GM19397 (cell line): ENCODE measurements around the gene AK3.

Experiments
- ATAC-seq: cut with Tn5 transposase; IDR thresholded peaks from one replicate; pipeline ENCODE4 v1.9.1; 2021; ENCODE audit warnings: mild to moderate bottlenecking, moderate library complexity; ENCODE audit not compliant: unreplicated experiment

AK3 gene

DNA sequence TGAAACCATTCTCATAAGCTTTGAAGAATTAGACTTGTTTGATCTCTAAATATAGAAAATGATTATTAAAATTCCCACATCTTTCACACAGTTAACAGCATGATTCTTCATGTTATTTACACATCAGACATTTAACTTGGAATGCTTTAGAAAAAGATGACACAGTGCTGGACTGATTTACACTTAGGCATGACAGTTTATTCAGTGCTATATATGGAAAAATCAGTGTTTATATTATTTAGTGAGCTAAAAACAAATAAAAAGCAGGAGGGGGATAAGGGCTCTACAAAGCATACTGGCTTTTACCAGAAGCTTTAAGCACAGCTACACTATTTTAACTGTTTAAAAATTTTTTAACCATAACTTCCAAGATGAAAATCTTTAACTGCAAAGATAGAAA, 31.6 kb downstream of the AK3 start:
- no peak for ATAC-seq

- no peak for ATAC-seq
Observed at GRCh38 chr9:4706971-4707622, 33.9 kb downstream of the AK3 start.

DNA sequence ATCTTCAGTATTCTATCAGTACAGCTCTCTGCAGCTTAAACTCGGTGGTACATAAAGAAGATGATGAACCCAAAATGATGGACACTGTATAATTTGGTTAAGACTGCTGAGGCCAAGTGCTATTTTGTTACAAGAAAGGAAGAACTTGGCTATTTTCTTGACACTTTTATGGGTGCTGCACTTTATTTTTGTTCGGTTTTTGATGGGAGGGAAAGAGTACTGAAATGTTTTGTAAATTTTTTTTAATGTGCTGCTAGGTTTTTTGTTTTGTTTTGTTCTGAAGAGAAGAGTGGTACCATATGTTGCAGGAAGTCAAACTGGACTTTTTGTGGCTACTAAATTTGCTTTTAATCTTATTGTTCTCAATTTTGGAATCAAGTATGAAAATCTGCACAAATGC, 35.0 kb downstream of the AK3 start:
- ATAC-seq: no peak

DNA sequence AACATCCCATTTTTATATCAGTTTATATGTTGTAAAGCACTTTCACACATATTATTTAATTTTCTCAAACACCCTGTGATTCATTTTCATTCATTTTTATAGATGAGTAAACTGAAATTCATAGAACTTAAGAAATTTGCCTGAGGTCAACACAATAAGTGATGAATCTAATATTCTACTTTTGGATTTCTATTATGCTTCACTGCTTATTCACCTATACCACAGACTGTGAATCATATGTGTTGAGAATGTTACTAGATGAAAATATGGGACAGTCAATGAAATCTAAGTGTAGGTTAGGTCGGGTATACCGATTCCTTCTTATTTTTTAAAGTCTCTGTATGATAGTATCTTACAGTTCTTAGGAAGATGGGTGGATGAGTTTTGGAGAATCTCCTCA, 36.9 kb downstream of the AK3 start:
- ATAC-seq: no peak

GRCh38 chr9:4701526-4701925, 39.5 kb downstream of the AK3 start:
- ATAC-seq: no peak

GRCh38 chr9:4700932-4701331, 40.1 kb downstream of the AK3 start:
- no peak for ATAC-seq

GRCh38 chr9:4700091-4700490, 40.9 kb downstream of the AK3 start:
- ATAC-seq: no peak

- no peak for ATAC-seq
Observed at GRCh38 chr9:4691795-4692194, 49.2 kb downstream of the AK3 start.

- peak; percentile 69 for ATAC-seq
Observed at GRCh38 chr9:4690144-4690543, 50.9 kb downstream of the AK3 start.

GRCh38 chr9:4689687-4690104, 51.3 kb downstream of the AK3 start:
- ATAC-seq: peak; percentile 57

- ATAC-seq: no peak
Observed at GRCh38 chr9:4689021-4689420, 52.0 kb downstream of the AK3 start.

DNA sequence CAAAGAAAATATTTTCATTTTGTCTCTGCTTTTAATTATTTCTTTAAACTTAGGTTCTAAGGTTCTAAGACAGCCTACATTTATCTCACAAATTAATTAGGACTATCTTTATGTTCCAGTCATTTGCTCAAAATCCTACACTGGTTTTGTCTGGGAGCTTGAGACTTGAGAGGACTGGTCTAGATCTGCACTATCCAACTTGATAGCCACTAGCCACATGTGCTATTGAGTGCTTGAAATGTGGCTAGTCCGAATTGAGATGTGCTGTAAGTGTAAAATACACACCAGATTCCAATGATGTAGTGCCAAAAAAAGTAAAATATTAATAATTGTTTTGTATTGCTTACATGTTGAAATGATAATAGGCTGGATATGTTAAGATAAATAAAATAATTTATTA, 54.4 kb downstream of the AK3 start:
- no peak for ATAC-seq

- ATAC-seq: no peak
Observed at GRCh38 chr9:4686112-4686511, 54.9 kb downstream of the AK3 start.

GRCh38 chr9:4684820-4685219, 56.2 kb downstream of the AK3 start:
- no peak for ATAC-seq

DNA sequence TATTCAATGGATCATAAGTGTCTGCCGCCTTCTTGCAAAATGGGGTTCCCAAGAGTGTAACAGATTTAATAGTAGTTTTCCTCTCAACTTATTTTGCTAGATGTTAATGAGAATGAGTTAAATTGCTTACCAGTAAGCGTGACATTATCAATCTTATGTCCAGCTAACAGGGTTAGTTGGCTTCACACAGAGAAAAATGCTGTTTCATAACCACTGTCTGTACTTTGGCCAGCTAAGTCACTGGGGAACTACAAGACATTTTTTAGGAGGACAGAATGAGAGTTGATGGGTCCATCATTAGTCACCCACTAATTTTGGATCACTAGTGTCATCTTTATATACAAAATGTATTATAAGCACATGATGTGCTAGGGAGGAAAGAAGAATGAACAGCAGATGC, 60.3 kb downstream of the AK3 start:
- no peak for ATAC-seq

GRCh38 chr9:4680173-4680525, 60.9 kb downstream of the AK3 start:
- ATAC-seq: no peak

- ATAC-seq: peak; percentile 97
Observed at GRCh38 chr9:4679268-4680172, 61.5 kb downstream of the AK3 start, which contains the start of gene CDC37L1. Gene CDC37L1, plus strand, starts transcription at chr9:4679569. Its CDS starts 199 bp downstream, at chr9:4679768.

- peak; percentile 5 for ATAC-seq
Observed at GRCh38 chr9:4678679-4679267, 62.2 kb downstream of the AK3 start.

DNA sequence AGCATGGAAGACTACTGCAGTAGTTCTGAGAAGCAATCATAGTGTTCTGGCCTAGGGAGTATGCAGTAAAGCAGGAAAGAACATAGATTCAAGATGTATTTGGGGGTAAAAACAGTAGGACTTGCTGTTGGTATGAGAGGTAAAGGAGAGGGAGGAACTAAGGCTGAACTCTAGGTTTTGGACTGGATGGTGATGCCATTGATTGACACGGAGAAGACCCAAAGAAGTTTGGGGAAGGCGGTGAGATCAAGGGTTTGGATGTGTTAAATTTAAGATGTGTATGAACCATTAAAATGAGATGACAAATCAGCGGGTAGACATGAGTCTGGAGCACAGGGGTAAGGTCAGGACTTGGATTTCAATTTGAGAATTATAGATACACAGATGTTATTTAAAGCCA, 63.6 kb downstream of the AK3 start:
- no peak for ATAC-seq

DNA sequence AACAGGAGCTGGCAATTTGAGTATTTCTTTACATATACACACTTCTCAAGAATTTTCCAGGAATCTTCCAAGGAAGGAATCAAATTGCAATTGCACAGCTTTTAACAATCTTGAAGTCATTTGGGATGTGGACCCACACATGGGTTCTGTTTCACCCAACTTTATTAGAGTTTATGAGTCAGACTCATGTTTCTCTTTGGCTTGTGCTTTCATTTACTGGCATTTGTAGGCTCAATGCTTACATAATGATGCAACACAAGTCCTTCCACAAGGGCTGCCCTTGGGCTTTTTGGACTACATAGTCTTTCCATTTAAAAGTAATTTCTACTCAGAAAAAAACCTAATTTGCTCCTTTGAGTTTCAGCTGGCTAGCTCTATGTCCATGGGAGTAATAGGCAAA, 66.2 kb downstream of the AK3 start:
- no peak for ATAC-seq

DNA sequence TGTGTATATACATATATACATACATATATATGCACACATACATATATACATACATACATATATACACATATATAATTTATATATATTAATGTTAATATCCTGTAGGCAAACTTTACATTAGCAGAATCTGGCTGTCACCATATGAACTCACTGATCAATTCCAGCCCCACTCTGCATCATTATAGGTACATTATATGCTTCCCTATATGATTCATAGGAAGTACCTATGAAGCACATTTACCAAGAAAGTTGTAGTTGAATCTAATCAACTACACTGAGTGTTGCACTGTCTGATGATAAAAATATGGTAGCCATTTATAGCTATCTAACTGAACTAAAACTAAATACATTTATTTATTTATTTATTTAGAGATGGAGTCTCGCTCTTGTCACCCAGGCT, 69.3 kb downstream of the AK3 start:
- ATAC-seq: no peak

GRCh38 chr9:4670591-4670990, 70.4 kb downstream of the AK3 start:
- ATAC-seq: no peak
